GM12874 (cell line): ENCODE data around the gene GYPC.

ENCODE experiments used
- TF ChIP-seq, protein P1 (sequence below): IDR thresholded peaks from 2 replicates; pipeline ENCODE4 v1.5.1; 2011; ENCODE audit warnings: low read depth, mild to moderate bottlenecking, control low read depth, low read length, moderate library complexity; ENCODE audit not compliant: insufficient read depth

GYPC gene, protein sequence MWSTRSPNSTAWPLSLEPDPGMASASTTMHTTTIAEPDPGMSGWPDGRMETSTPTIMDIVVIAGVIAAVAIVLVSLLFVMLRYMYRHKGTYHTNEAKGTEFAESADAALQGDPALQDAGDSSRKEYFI

DNA sequence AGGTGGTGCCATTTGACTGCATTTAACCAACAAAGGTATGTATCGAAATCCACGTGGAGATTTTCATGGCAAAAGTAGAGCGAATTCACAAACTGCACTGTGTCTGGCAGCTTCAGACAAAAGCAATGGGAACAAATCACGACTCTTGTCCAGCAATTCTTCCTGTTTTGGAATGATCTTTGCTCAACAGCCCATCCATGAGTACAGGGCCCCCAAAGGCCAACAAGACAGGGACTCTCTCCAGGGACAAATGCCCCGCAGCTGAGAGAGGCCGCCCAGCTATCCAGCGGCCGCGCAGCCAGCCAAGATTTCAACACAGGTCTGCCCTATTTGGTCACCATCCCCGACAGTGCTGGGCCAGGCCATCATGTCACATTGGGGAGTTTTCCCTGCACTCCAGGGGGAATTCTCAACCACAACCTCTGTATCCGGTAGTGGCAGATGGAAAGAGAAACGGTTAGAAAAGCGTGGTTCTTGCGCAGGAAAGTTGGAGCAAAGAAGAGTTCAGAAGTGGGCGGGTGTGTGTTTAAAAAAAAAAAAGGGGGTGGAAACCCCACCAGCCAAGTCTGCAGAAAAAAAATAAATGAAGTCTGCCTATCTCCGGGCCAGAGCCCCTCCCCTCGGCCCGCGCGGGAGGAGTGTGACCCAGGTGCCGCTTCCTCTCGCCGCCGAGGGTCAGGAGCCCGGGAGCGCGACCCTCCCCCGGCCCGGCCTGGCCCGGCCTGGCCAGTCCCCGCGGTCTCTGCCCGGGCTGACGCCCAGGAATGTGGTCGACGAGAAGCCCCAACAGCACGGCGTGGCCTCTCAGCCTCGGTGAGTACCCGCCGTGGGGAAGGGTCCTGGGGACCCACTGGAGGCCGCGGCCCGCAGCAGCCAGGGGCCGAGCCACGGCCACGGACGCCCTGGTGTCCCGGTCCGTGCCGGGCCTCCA, at the start of gene GYPC:
GYPC (plus strand) TSS at position 659 of the 931 bp plus-strand sequence; CDS start at position 765, 106 bp downstream.
- TF ChIP-seq, protein P1, sequence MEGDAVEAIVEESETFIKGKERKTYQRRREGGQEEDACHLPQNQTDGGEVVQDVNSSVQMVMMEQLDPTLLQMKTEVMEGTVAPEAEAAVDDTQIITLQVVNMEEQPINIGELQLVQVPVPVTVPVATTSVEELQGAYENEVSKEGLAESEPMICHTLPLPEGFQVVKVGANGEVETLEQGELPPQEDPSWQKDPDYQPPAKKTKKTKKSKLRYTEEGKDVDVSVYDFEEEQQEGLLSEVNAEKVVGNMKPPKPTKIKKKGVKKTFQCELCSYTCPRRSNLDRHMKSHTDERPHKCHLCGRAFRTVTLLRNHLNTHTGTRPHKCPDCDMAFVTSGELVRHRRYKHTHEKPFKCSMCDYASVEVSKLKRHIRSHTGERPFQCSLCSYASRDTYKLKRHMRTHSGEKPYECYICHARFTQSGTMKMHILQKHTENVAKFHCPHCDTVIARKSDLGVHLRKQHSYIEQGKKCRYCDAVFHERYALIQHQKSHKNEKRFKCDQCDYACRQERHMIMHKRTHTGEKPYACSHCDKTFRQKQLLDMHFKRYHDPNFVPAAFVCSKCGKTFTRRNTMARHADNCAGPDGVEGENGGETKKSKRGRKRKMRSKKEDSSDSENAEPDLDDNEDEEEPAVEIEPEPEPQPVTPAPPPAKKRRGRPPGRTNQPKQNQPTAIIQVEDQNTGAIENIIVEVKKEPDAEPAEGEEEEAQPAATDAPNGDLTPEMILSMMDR, result no peak

DNA sequence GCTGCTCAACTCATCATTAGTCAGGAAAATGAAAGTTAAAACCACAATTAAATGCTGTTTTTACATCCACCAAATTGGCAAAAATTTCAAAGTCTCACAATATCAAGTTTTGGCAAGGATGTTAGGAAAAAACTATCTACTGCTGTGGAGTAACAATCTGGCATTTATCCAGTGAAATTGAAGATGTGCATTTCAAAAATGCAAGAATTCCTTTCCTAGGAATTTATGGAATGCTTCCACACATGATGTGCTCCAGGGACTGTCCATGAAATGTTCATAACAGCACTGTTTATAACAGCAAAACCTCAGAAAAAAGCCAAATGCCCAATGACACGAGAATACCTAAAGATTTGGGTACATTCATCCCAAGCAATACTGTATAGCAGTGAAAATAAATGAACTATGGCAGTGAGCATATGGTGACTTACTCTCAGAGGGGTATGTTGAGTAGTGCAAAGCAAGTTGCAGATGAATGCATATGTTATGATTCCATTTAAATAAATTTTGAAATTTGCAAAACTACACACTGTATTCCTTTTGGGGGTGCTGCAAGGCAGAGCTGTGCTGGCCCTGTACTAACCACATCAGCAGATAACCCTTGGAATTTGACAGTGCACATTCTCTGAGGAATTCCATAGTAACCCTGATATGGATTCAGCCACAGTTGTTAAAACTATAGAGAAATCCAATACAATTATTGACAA, 41.3 kb upstream of the GYPC start:
- TF ChIP-seq, protein P1, result no peak

DNA sequence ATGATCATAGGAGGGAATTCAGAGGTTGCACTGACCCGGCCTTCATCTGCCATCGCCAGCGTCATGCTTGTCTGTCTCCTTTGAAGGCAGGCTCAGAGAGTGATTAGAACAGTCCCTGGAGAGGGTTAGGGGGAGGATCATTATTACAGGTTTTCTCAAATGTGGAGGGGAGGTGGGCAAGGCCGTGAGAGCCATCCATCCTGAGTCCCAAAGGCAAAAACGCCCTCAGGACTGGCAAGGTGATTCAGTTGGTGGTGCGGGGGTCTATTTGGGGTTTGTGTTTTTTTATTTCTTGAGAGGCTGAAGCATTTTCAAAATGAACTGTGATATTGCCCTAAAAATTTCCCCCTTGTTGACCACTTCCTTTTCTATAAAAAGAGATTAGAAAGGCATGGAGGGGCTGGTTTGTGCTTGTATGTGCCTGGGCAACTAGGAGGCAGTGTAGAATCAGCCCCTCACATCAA, 39.3 kb upstream of the GYPC start:
- TF ChIP-seq, protein P1, result no peak

DNA sequence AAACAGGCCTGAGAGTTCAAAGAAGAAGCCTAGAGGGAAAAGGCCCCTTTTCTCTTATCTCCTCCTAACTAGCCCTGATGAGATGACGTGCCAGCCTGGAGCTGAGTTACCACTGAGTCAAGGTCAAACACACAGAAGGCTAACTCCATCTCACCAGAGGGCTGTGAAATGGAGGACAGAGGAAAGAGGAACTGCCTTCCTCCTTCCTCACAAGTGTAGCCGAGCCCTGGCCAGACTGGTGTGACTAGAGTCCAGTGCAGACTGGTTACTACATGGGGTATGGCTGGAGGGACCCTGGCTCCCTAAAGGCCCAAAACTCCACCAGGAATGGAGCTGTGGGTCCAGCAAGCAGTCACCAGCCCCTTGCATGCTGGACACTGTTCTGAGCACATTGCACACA, 35.7 kb upstream of the GYPC start:
- TF ChIP-seq, protein P1, result no peak

DNA sequence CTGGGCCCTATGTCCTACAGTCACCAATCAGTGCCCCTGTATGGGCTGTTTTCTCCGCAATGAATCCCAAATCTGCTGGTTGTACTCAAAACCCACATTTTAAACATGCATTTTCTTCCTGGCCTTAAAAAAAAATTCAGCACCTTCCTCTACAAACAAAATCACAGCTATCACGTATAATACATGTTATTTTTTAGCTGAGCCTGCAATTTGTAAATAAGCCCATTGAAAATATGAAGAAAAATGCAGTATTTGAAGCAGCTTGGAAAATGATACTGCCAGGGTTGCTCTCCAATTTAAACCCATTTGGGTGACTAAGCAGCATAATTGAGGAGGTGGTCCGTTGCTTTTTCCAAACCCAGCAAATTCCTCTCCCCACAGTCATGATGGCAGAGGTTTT, 33.0 kb upstream of the GYPC start:
- TF ChIP-seq, protein P1, result no peak

DNA sequence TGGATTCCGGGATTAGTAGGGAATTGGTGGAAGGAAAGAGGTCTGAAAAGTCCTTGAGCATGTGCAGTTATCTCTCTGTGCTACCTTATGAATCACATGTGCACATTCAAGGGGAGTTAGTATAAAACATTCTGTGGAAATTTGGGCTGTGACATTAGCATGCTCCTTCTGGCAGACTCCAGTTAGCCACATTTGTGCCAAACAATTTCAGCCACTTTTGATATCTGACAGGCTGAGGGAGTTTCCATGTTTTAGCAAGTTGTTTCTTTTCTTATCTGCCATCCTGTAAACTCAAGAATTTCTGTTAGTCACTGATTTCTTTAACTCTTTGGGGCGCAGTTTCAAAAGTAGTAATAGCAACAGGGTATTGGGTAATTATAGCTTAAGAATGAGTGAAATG, 28.3 kb upstream of the GYPC start:
- TF ChIP-seq, protein P1, result no peak

DNA sequence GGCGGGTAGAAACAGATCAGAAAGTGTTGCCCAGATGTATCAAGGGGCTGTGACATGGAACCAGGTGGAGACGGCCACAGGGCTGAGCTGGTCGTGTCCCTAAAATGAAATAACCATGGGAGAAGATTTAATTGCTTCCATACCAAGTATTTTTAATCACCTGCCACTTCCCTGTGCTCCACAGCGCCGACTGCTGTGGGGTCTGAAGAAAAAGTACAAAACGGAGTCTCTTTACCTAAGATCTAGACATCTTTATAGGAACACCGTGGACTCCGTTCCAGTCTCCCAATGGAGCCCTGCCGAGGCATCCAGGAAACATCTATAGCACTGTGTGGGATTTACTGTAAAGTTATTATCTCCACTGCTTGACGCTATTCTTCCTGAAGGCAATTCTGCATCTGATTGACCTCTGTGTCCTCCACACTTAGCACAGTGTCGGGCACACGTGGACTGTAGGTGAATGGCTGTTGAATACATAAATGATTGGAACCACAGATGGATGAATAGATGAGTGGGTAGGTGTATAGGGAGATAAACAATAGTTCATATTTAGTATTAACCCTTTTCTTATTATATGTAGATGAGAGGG, 21.6 kb upstream of the GYPC start:
- TF ChIP-seq, protein P1, result peak; percentile 55
